GM12878 (cell line): ENCODE results near the gene PC. TPM values are rescaled to one million over a fixed set of nuclear protein-coding genes. Genes with fewer than 3 reads are reported as not detected.

Source experiments
- BCL3 ChIP-seq: IDR thresholded peaks from 2 replicates; pipeline ENCODE4 v1.6.1; 2011; ENCODE audit warnings: borderline replicate concordance, low read depth, mild to moderate bottlenecking, moderate library complexity, low read length; ENCODE audit not compliant: insufficient read depth, poor library complexity, severe bottlenecking
- BHLHE40 ChIP-seq, 2 experiments: fragments of 450-650 bp in 1 of 2; IDR thresholded peaks; 2 replicates each; pipeline ENCODE4 v1.6.1; 2011 to 2017; ENCODE audit warnings: low read depth in 2 of 2, borderline replicate concordance in 1 of 2, improper control_type of control experiment in 1 of 2, low read length in 1 of 2, mild to moderate bottlenecking in 1 of 2
- CREB1 ChIP-seq: IDR thresholded peaks from 2 replicates; pipeline ENCODE4 v1.6.1; 2012; ENCODE audit warnings: low read depth, mild to moderate bottlenecking, inconsistent platforms
- ETV6 ChIP-seq, 2 experiments: fragments of 450-650 bp in 1 of 2; IDR thresholded peaks in 1 of 2; conservative IDR thresholded peaks in 1 of 2; 2 replicates each; pipeline ENCODE4 v1.6.1; 2014; ENCODE audit warnings: antibody characterized with exemption in 1 of 2, borderline replicate concordance in 1 of 2, low read depth in 1 of 2, mild to moderate bottlenecking in 1 of 2, moderate library complexity in 1 of 2
- GATAD2B ChIP-seq: fragments of 450-650 bp; conservative IDR thresholded peaks from 2 replicates; pipeline ENCODE4 v1.6.1; 2017; ENCODE audit warnings: low read depth, mild to moderate bottlenecking, moderate library complexity
- HDAC2 ChIP-seq: fragments of 200-600 bp; sonication (generic); IDR thresholded peaks from 2 replicates; pipeline ENCODE4 v1.6.1; 2017
- IKZF2 ChIP-seq, 2 experiments: fragments of 450-650 bp; IDR thresholded peaks; 2 replicates each; pipeline ENCODE4 v1.6.1; 2017; ENCODE audit warnings: mild to moderate bottlenecking in 2 of 2, moderate library complexity in 2 of 2
- POU2F2 ChIP-seq: IDR thresholded peaks from 3 replicates; pipeline ENCODE4 v1.6.1; 2011; ENCODE audit warnings: low read depth, mild to moderate bottlenecking, low read length, borderline replicate concordance
- ZBTB11 ChIP-seq: fragments of 450-650 bp; formaldehyde crosslinking; IDR thresholded peaks from 2 replicates; pipeline ENCODE4 v1.5.0; 2022; ENCODE audit warnings: mild to moderate bottlenecking, missing genetic modification characterization
- polyA plus RNA-seq, 11 experiments: library from polyadenylated mRNA; depleted of rRNA in 4 of 11; unstranded in 6 of 11; stranded (reverse) in 5 of 11; fragments of >200 nt; fragmentation: Nextera tagmentation in 4 of 11; fragmentation: Illumina TruSeq in 1 of 11; extraction: Ambion mirVana in 4 of 11; extraction: Trizol in 1 of 11; gene quantifications; 1 replicate in 1 of 11; 2 replicates in 10 of 11; pipeline versions ENCODE4 v1.2.1 to v1.2.3, GENCODE V29; 2011 to 2016; ENCODE audit warnings: inconsistent platforms in 2 of 11, missing spikeins in 2 of 11, low read depth in 1 of 11
- total RNA-seq, 4 experiments: library from RNA; depleted of rRNA in 3 of 4; stranded (reverse); fragments of >200 nt in 3 of 4; fragmentation: Illumina TruSeq in 1 of 4; extraction: Trizol in 1 of 4; gene quantifications; 2 replicates each; pipeline versions ENCODE4 v1.2.1 to v1.2.3, GENCODE V29; 2013 to 2021

Gene PC
- total and polyA plus RNA-seq, 10 of the 15 experiments (the other 5 are each of a cell fraction or from before 2014, with no cell fraction given) = 0.22 to 10.3 (median 4.5) TPM

DNA sequence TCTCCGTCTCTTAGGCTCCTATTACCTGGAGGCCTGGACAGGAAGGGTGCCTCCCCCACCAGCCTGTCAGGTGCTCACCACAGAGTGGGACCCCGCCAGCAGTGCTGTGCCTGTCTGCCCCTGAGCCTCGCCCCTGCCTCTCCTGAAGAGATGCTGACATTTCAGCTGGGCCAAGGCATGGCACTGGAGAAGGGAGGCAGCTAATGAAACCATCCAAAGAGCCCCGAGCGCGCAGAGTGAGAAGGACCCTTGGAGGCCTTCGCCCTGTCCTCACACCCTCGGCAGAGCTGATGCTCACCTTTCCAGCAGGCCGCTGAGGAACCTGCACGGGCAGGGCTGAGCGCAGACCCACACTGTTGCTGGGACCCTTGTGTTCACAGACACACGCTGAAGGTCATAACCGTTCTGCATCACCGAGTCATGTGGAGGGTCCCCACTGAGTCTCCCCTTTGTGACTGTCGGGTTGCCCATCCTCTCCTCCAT is 103.4 kb downstream of the PC start (continued):
- no peak for TF ChIP-seq ETV6 (conservative IDR thresholded peaks at IDR 0.05 in 1 of 2, IDR thresholded peaks at IDR 0.05 in 1 of 2; ENCODE audit: borderline replicate concordance in 1 of 2, low read depth in 1 of 2)
- TF ChIP-seq IKZF2 (IDR thresholded peaks at IDR 0.05) = no peak
- TF ChIP-seq BCL3 = no peak
- TF ChIP-seq POU2F2 = no peak
- TF ChIP-seq HDAC2 = no peak
- no peak for TF ChIP-seq BHLHE40 (IDR thresholded peaks at IDR 0.05; ENCODE audit: borderline replicate concordance in 1 of 2, low read depth in 2 of 2, low read length in 1 of 2)
- TF ChIP-seq GATAD2B = no peak
- TF ChIP-seq CREB1 = no peak
- TF ChIP-seq ZBTB11 = no peak
